ENCODE measurements around the gene PLVAP. TPM values are rescaled to one million over a fixed set of nuclear protein-coding genes. Genes with fewer than 3 reads are reported as not detected.

Gene PLVAP
- total and polyA plus RNA-seq, 2 donors from 2014 or later, result 148 to 195 TPM

- no peaks in the 10 kb centered on the region for H3K27me3 ChIP-seq (ENCODE audit: control insufficient read depth, insufficient read depth, low read length)
- H3K4me1 ChIP-seq (ENCODE audit: control insufficient read depth in 2 of 3, insufficient read depth in 2 of 3, low read depth in 1 of 3, low read length in 3 of 3), result peaks cover 0 to 11% (median 0%) of the 10 kb centered on the region in 3 donors
- no peak overlapping the region for H3K9ac ChIP-seq (ENCODE audit: low read length in 3 of 3)
- H3K9me3 ChIP-seq (ENCODE audit: control insufficient read depth in 2 of 3, insufficient read depth in 1 of 3, low read length in 3 of 3), result no peaks in the 10 kb centered on the region
- no peak for FAIRE-seq
- intact Hi-C loops (cut with DNase I), result no loop called here
- no peak overlapping the region for H3K27ac ChIP-seq (ENCODE audit: low read depth in 2 of 2, low read length in 2 of 2)
- TF ChIP-seq, protein P1, sequence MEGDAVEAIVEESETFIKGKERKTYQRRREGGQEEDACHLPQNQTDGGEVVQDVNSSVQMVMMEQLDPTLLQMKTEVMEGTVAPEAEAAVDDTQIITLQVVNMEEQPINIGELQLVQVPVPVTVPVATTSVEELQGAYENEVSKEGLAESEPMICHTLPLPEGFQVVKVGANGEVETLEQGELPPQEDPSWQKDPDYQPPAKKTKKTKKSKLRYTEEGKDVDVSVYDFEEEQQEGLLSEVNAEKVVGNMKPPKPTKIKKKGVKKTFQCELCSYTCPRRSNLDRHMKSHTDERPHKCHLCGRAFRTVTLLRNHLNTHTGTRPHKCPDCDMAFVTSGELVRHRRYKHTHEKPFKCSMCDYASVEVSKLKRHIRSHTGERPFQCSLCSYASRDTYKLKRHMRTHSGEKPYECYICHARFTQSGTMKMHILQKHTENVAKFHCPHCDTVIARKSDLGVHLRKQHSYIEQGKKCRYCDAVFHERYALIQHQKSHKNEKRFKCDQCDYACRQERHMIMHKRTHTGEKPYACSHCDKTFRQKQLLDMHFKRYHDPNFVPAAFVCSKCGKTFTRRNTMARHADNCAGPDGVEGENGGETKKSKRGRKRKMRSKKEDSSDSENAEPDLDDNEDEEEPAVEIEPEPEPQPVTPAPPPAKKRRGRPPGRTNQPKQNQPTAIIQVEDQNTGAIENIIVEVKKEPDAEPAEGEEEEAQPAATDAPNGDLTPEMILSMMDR (IDR thresholded peaks at IDR 0.05; ENCODE audit: borderline replicate concordance, extremely low read depth, insufficient read depth), result no peak
- no peak for DNase-seq
- H3K36me3 ChIP-seq (ENCODE audit: control insufficient read depth in 2 of 3, insufficient read depth in 3 of 3, low read length in 3 of 3), result no peaks in the 10 kb centered on the region
- H3K4me3 ChIP-seq (ENCODE audit: low read length in 3 of 3), result no peak overlapping the region
Measured at GRCh38 chr19:17341386-17341785, 35.8 kb downstream of the PLVAP start.

DNA sequence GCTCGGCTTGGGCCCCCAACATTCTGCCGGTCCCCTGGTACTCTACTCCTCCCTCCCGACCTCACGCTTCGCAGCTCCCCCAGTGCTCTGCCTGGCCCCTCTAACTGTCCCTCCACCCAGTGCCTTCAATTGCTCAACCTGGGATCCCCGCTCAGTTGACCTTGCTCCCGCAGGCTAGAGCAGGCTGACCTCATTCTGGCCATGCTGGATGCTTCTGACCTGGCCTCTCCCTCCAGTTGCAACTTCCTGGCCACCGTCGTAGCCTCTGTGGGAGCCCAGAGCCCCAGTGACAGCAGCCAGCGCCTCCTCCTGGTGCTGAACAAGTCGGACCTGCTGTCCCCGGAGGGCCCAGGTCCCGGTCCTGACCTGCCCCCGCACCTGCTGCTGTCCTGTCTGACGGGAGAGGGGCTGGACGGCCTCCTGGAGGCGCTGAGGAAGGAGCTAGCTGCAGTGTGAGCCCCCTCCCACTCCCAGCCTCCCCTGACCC, 36.2 kb downstream of the PLVAP start:
- FAIRE-seq (no peak), DNase-seq (no peak)
- TF ChIP-seq, protein P1 (IDR thresholded peaks at IDR 0.05; ENCODE audit: borderline replicate concordance, extremely low read depth, insufficient read depth), result no peak
- Histone ChIP-seq H3K36me3 (ENCODE audit: control insufficient read depth in 2 of 3, insufficient read depth in 3 of 3, low read length in 3 of 3) (no peaks in the 10 kb centered on the region), H3K27me3 (ENCODE audit: control insufficient read depth, insufficient read depth, low read length) (no peaks in the 10 kb centered on the region), H3K4me1 (ENCODE audit: control insufficient read depth in 2 of 3, insufficient read depth in 2 of 3, low read depth in 1 of 3, low read length in 3 of 3) (peaks cover 0 to 11% (median 0%) of the 10 kb centered on the region in 3 donors), H3K4me3 (ENCODE audit: low read length in 3 of 3) (no peak overlapping the region), H3K9ac (ENCODE audit: low read length in 3 of 3) (no peak overlapping the region), H3K9me3 (ENCODE audit: control insufficient read depth in 2 of 3, insufficient read depth in 1 of 3, low read length in 3 of 3) (no peaks in the 10 kb centered on the region), H3K27ac (ENCODE audit: low read depth in 2 of 2, low read length in 2 of 2) (no peak overlapping the region)
- intact Hi-C loops (cut with DNase I), result no loop called here

DNA sequence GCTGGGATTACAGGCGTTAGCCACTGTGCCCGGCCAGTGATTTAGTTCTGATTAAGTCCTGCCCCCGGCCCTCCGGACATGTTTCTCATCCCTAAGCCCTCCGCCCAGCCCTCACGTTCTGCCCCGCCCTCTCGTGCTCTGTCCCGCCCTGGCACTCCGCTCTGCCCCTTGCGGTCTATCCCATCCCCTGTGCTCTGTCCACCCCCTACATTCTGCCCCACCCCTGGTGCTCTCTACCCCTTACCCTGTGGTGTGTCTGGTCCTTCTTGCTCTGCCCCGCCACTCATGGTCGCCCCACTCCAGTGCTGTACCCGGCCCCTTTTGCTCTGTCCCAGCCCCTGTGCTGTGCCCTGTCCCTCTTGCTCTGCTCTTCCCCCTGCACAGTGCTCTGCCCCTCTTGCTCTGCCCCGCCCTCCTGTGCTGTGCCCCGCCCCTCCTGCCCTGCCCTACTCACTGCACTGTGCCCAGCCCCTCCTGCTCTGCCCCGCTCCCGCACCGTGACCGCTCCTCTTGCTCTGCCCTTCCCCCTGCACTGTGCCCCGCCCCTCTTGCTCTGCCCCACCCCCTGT, 36.8 kb downstream of the PLVAP start:
- DNase-seq (peak in 3 of 5 donors; percentile 55 to 82 (median 62)), FAIRE-seq (no peak)
- intact Hi-C loops (cut with DNase I), result no loop called here

More for the DNA sequence above, 36.8 kb downstream of the PLVAP start:
- Histone ChIP-seq H3K36me3 (ENCODE audit: control insufficient read depth in 2 of 3, insufficient read depth in 3 of 3, low read length in 3 of 3) (no peaks in the 10 kb centered on the region), H3K9me3 (ENCODE audit: control insufficient read depth in 2 of 3, insufficient read depth in 1 of 3, low read length in 3 of 3) (no peaks in the 10 kb centered on the region), H3K27ac (ENCODE audit: low read depth in 2 of 2, low read length in 2 of 2) (no peak overlapping the region), H3K27me3 (ENCODE audit: control insufficient read depth, insufficient read depth, low read length) (no peaks in the 10 kb centered on the region), H3K4me1 (ENCODE audit: control insufficient read depth in 2 of 3, insufficient read depth in 2 of 3, low read depth in 1 of 3, low read length in 3 of 3) (peaks cover 0 to 11% (median 0%) of the 10 kb centered on the region in 3 donors), H3K4me3 (ENCODE audit: low read length in 3 of 3) (no peak overlapping the region), H3K9ac (ENCODE audit: low read length in 3 of 3) (no peak overlapping the region)
- TF ChIP-seq, protein P1 (IDR thresholded peaks at IDR 0.05; ENCODE audit: borderline replicate concordance, extremely low read depth, insufficient read depth), result no peak

Measured in kidney (tissue), 14 donors.